IPS DF 4.7 (cell line): ENCODE measurements around the gene PADI4.

ENCODE experiments used
- DNase-seq: peaks from one replicate; pipeline ENCODE4 v3.0.0-alpha.2; 2013; ENCODE audit warnings: low spot score; ENCODE audit errors: extremely low read depth

PADI4 gene

DNA sequence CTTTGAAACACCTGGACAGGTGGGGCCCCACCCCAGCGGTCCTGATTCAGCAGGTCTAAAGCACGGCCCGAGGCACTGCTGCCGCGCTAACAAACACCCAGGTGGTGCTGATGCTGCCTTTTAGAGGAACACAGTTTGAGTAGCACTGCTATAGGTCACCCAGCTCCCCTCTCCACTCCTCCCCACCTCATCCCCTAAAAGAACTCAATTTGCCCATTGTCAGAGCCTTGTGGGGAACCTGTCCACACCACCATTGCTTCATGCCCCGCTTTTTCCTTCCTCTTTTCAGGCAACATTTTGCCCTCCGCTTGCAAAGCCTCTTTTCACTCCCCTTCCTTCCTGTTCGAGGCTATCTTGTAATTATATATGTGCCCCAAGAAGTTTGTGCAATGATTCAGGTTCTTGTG is 26.2 kb upstream of the PADI4 start:
- no peak for DNase-seq

DNA sequence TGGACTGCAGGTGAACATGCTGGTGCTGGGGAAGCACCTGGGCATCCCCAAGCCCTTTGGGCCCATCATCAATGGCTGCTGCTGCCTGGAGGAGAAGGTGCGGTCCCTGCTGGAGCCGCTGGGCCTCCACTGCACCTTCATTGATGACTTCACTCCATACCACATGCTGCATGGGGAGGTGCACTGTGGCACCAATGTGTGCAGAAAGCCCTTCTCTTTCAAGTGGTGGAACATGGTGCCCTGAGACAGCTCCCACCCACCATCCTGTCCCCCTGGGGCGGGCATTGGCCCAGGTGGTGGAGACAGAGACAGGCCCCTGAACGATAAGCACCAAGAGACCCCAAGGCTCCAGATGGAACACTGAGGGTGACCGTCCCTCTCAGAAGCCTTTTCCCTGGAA is 25.2 kb upstream of the PADI4 start:
- no peak for DNase-seq

DNA sequence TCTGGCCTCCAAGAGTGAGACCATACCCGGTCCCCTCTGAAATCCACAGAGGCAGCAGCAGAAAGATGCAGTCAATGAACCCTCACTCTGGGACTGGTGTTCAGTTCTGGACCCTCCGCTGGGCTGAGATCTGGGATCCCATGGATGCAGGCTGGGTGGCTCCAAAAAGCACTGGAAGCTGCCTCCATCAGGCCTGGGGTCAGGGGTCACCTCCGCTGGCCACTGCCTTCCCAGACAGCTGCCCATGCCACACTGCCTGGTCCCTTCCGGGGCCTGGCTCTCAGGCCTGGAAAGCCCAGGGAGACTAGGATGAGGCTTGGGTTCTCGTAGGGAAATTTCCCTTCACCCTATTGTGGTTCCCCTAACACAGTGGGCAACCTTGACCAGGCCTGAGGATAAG is 21.4 kb upstream of the PADI4 start:
- DNase-seq, result no peak

DNA sequence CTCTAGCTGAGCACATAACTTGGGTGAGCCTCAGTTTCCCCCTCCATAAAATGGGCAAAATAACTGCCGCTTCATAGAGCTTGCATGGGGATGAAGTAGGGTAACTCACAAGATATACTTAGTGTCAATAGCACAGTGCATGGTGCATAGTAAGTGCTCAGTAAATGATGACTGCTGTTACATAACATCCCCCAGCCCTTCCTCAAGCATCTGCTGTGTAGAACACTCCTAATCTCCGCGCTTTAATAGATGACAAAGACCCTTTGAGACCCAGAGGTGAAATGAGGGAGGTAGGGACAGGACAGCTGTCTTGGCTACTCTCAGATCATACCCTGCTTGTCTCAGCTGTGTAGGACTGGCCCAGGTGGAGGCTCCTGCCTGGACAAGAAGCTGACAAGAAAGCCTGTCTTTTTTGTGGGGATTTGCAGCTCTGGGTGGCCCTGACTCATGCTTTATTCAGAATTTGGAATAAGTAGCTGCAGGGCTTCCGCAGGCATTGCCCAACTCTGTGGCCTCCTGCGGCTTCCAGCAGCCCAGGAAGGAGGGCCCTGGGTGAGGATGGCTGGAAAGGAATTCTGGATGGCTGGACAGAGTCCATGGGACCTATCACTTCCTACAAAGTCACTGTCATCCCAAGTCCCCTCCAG is 20.7 kb upstream of the PADI4 start:
- DNase-seq, result no peak

DNA sequence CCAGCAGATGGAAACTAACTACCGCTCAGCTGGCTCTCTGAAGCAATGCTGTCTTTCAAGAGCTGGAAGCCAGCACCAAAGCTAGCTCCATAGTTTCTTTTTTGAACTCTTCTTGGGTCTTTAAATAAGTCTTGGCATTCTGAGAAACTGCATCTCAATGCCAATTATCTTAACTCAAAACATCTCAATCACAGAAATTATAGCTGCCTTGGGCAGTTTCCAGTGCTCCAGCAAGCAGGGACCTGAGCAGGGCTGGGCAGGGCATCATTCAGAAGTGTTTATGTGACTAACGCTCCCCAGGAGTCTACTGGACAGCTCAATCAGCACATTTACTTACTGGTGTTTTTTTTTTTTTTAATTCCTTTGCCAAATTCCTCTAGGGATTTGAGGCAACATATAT is 18.3 kb upstream of the PADI4 start:
- DNase-seq, result no peak

DNA sequence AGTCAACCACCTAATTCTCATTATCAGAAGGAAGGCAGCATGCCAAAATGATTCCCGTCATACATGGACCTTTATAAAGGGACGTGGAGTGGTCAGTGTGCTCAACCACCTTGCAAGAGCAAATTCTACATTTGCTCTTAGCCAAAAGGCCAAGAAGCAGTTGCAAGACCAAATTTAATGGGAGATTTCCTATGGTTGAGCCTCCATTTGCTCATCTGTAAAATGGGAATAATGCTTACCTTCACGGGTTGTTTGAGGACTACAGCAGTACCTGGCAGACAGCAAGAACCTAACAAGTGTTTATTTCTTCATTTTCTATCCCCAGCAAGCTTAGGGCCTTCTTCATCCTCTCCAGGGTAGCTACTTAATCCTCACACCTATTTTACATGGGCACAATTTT is 17.4 kb upstream of the PADI4 start:
- no peak for DNase-seq

DNA sequence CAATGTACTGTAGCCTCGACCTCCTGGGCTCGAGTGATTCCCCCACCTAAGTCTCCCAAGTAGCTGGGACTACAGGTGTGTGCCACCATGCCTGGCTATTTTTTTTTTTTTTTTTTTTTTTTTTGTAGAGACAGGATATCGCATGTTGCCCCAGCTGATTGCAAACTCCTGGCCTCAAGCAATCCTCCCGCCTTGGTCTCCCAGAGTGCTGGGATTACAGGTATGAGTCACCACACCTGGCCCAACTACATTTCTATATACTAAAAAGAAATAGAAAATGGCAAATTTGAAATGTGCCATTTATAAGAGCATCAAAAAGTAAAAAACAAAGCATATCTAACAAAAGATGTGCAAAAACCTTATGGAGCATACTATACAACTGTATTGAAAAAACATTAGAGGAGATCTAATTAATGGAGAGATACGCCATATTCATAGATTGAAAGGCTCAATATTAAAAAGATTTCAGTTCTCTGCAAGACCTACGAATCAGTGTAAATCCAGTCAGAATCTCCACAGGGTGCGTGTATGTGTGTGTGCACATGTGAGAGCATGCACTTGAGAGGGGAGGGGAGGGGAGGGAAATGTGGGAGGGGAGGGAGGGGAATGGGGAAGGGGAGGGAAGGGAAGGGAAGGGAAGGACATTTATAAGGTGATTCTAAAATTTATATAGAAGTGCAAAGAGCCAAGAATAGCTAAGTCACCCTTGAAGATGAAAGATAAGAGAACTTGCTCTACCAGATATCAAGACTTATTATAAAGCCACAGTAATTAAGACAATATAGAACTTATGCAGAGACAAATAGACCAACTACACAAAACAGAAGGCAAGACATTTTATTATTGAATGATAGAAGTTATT is 15.5 kb upstream of the PADI4 start:
- DNase-seq, result no peak

DNA sequence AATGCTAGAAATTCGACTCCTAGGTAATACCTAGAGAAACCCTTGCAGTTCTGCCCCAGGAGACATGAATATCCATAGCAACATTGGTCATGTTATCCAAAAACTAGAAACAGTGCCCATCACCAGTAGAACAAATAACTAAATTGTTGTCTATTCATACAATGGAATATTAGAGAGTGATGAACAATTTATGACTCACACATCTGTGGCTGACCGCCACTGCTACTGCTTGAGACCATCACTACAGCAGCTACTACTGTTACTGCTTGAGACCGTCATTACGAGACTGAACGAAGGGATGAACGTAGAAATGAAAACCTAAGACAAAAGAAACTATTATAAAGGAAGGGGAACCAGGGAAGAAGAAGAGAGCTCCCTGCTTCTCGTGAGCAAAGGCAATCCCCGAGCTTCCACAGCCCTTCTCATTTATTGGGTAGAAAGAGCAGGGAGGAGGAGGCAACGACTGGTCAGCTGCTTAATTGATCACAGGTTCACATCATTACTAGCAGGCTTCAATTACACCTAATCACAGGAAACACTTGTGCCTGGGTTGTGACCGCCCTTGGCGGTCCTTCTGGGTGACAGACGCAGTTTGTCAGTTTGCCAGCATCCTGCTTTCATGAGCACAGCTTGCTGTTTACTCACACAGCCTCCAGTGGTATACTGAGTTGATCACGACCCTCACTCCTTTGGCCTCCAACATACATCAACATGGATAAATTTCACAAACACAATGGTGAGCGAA is 14.1 kb upstream of the PADI4 start:
- DNase-seq, result no peak

DNA sequence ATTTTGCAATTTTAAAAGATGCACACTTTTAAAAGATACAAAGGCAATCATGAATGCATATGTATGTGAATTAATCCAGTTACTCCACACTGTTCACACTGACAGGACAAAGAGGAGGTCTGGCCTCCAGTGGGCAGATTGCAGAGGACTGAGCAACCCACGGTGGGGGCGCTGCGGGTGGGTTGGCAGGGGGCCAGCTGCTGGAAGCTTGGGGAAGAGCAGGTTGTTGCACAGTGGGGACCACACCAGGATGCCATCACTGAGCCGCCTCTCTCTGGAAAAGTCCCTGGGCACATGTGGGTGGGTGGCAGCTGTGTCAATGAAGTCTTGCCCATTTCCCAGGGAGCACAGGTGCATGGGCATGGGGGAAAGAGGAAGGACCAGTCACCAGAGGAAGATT is 12.7 kb upstream of the PADI4 start:
- DNase-seq, result no peak

DNA sequence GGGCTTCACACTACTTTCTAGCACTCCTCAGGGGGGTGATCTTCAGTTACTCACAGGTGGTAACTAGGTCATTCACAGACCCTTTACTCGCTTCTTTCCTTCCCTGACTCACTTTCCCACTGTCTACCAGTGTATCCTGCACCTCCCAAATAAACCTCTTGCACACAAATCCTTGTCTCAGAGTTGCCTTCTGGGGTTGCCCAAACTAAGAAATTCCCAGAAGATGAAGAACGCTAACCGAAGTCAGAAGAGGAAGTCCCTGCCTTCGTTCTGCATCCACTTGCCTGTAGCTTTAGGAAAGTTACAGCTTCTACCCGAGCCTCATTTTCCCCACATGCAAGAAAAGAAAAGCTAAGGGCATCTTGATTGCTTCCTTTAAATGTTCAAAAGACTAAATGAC is 11.9 kb upstream of the PADI4 start:
- no peak for DNase-seq

DNA sequence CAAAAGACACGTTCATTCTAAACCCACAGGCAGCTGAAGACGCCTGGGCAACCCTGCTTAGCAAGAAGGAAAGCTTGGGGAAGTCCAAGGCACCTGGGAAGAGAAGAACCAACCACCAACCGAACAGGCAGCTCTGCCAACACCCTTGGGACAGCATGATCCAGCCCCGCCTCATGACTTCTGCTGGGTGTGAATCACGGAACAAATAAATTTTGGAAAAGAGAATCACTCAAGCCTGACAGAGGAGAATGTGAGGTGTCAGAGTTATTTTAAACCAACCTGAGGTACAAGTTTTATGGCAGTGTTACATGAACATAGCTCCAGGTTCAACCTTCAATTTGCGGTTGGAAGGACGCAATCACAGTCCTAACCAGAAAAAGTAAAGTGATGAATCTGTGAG is 10.0 kb upstream of the PADI4 start:
- DNase-seq, result no peak

DNA sequence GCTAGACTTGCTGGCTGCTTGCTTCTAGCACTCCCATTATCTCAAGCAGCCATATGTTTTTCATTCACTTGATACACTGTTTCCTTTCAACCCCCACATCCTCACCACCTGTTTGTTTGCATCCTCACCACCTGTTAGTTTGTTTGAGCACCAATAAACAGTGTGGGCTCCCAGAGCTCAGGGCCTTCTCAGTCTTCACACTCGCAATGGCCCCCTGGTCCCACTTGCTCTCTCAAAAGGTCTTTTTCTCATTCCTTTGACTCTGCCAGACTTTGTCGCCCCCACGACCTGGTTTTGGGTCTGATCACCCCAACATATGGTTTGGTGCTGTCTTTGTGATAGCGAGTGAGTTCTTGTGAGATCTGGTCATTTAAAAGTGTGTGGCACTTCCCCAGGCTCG is 6.2 kb upstream of the PADI4 start:
- DNase-seq, result no peak

DNA sequence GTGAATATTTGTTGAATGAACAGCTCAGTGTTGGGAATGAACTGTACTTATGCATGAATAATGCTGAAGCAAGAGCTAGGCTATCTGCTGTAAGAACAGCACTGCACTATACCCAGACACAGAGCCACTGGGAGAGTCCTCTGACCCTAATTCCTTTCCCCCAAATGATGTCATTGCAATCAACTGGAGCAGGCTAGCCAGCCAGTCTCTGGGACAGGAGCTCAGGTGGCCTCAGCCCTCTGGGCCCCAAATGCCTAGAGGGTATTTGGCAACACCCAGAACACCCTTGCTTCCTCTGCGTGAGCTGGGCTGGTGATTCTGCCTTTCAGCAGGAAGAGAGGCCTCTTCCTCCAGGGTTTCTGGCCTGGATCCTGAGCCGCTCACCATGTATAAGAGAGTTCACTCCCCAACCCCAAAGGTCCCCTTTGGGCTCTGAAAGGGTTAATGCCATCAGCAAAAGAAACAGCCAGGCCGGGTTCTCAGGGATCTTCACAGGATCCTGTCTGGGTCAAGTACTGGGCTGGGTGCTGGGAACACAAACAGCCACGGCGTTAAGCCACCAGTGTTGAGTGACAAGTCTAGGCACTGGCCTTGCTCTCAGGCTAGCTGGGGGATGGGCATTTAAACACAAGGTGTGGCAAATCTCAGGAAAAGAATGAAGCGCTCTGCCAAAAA is 3.7 kb upstream of the PADI4 start:
- no peak for DNase-seq

DNA sequence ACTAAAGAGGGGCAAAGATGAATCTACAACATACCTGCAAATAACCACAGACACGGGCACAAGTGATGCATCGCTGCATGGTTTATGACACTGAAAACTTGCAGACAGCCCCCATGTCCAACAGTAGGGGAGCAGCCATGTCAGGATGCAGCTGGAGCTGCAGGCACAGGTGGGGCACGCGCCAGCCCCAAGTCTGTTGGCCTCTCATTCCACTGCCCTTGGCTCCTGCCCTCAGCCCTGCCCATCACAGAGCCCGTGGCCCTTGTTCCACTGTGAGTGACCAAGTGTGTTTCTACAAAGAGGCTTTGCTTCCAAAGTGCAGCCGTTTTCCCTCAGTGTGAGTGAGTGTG is 3.2 kb upstream of the PADI4 start:
- DNase-seq, result no peak

DNA sequence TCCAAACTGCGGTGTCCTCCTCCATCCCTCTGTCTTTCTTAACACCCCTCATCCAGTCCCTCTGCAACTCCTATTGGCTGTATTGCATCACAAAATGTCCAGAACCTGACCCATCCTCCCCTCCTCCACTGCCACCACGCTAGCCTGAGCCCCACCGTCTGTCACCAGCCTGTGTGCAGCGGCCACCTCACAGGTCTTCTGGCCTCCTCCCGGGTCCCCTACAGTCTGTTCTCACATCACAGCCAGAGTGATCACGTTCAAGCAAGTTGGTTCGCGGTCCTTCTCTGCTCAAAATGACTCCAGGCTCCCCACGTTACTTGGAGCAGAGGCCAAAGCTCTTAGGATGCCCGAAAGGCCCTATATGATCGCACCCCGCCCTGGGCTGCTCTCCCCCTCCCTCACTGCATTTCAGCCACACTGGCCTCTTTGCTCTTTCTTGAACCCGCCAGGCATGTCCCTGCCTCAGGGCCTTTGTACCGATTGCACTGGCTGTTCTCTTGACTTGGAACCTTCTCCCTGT is 2.4 kb upstream of the PADI4 start:
- DNase-seq, result no peak

DNA sequence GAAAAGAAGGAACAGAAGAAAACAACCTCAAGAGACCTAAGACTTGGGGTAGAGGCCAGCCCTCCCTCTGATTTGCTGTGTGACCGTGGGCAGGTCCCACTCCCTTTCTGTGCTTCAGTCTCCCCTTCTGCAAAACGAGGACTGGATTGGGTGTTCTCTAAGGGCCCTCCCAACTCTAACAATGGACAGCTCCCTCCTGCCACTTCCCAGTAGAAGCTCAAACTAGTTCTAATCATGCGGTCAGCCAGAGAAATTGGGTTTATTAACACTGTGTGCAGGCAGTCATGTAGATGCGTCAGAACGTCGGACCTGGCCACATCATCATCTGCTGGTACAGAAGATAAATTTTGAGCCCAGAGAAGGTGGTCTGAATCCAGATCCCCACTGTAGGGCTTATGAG is 1.6 kb upstream of the PADI4 start:
- DNase-seq, result no peak

DNA sequence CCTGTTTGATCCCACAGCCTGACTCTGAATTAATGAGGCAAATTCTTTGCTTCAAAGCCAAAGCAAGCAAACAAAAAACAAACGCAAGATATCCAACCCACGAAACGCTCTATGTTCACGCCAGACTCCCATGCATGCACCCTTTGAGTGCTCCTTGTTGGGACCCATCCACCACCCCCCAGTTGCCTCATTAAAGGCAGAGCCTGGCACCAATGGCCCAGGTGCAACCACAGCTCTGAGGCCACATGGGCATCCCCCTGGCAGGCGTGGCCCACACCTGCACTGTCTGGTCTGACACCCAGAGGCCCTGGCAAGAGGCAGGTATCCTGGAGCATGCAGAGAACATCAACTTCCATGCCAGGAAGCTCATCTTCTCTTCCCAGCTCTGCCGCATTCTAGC is 1.1 kb upstream of the PADI4 start:
- no peak for DNase-seq

DNA sequence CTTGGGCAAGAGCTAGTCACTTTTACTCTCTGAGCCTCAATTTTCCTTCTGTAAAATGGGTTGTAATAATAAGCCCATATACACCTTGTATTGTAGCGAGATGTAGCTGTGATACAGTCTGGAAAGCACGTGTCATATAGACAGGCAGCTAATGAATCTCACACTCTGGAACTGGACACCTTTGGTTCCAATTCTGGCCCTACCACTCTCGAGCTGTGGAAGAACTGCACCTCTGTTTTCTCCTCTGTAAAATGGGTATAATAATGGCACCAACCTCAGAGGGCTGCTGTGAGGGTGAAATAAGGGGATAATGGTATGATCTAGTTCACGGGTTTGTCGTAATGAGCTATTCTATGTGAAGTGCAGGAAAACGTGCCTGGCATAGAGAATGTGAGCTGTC is 668 bp upstream of the PADI4 start:
- no peak for DNase-seq

DNA sequence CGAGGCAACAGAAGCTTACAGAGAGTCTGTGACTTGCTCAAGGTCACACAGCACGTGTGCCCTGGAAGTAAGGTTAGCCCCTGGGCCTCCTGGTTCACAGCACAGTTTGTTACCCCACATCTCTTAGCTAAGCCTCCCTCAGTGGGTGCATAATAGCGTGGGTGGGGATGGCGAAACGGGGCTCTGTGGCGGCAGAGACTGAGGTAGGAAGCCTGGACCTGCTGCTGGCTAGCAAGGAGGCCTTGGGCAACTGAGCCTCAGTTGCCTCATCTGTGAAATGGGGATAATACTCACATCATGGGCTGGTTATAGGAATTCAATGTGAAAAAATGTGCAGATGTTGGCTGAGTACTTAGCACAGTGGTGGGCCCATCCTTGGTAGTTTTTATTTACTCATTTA is 596 bp downstream of the PADI4 start:
- DNase-seq, result no peak

DNA sequence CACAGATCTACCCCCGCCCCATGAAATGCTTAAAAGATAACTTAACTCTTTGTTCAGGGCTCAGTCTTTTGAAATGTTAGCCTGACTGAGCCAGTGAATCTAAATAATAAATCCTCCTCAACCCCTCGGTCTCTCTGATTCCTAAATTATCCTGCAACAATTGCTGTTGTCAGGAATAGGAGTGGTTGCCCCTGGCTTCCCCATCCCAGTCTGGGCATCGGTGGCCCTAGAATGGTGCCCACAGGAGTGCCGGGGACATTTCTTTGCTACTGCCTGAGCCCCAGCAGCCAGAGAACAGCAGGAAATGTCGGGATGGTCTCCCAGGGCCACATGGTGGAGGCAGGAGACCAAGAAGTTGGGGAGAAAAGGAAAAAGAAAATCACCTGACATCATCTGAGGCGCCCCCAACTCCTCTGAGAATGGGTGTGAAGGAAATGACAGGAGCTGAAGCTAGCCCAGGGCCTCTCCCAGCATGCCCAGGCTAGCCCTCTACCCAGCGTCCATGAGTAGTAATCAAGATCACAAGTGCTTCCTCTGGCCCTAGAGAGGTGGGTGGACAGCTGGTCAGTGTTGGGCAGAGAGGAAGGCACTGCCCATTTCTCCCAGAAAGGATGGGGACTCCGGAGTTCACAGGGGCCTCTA is 1.6 kb downstream of the PADI4 start:
- DNase-seq, result no peak

DNA sequence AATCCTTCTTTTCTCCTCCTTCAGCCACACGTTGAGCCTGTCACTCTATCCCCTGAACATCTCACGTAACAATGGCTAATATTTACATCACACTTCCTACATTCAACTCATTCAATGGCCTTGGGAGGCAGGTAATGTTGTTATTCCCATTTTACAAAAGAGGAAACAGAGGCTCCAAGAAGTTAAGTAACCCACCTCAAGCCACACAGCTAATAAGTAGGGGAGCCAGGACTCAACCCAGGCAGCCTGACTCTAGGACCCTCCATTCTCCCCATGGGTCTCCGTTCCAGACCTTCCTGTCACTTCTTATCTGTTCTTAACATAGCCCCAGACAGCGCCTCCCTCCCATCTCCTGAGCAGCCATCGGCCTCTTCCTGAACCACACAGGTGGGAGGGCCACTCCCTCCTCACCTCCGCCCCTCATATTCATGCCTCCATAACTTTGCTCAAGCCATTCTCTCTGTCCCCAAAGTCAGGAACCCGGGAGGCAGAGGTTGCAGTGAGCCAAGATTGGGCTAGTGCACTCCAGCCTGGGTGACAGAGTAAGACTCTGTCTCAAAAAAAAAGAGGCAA is 2.2 kb downstream of the PADI4 start:
- no peak for DNase-seq
